Measurements from ENCODE around the gene DRAM2.
A peak's percentile ranks its signal among the peaks of the same experiment; 100 is the strongest.

DRAM2 gene

DNA sequence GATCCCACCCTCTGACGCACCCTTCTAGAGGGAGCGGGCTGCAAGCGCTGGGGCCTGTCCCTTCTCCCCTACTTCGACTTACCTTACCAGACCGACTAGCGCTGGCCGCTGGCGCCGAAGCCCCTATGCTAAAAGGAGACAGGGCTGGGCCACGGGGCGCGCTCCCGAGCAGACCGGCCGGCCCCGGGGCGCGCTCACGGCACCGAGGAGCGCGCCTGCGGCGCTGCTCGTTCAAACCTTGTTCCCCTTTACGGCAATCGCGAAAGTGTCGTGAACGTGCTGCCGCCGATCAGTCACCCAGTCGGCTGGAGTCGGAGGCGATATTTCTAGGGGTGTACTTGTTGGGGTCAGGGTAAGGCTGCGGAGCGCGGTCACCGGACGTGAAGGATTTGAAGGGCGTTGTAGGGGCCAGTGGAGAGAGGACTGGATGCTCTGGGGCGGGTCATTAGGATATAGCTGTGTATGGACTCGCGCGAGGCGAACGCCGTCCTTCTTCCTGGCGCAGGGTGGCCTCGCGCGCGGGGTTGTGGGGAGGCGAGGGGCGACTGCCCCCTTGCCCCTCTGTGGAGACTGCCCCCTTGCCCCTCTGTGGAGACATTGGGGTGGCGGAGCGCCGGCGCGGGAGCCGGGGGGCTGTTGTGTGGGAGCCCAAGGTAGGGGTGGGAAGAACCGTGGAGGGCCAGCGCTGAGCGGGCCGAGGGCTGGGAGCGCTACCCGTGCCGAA, at the start of gene DRAM2, which contains the start of gene CEPT1:
TSS of gene DRAM2 (minus strand) at position 138 of the 724 bp plus-strand sequence. CDS start 8,539 bp downstream, outside the sequence.
TSS of gene CEPT1 (plus strand) at position 268 of the 724 bp plus-strand sequence. CDS start 7,492 bp downstream, outside the sequence.
- FAIRE-seq, result peak; percentile 33

DNA sequence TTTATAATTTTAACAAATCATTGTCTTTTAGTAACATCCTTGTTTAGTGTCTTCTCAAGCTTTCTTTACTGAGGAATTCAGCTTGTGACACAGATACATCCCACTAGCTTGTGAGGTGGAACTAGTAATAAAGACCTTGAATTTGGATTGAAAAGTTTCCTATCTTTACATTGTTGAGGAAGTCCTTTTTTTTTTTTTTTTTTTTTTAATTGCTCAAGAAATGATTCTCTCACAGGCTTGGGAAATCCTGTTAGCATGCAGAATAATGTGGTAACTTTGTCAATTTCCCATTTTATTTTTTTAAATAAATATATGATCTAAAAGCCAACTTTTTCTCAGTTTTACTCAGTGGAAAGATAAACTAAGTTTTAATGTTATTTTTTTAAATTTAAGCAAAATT, 44.8 kb upstream of the DRAM2 start:
- FAIRE-seq, result no peak

DNA sequence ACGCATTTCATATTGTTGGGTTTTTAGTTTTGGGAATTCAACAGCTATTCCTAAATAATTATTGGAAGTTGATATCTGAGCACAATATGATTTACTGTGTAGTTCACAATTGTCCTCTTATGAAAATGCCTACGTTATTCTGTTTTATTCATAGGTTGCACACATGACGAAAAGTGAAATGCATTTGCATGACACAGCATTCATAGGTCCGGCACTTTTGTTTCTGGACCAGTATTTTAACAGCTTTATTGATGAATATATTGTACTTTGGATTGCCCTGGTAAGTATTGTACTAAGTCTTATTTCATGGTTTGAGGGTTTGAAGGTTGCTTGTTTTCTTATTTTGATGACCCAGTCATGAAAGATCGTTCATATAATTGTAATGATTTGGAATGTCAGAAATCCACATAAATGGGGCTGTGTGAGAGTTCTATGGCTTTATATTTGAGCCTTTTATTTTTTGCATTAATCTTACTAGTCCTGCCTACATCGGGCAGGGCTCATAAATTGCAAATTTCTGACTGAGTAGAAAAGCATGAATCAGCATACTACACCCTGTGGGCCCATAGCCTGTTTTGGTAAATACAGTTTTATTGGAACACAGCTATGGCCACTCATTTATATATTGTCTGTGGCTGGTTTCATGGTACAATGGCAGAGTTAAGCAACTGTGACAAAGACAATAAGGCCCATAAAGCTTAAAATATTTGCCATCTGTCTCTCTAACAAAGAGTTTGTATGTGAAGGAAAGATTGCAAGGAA, 43.6 kb upstream of the DRAM2 start:
- no peak for FAIRE-seq

- FAIRE-seq, result no peak
Measured at GRCh38 chr1:111182052-111182451, 42.2 kb upstream of the DRAM2 start.

GRCh38 chr1:111179968-111180533, 40.2 kb upstream of the DRAM2 start:
- no peak for FAIRE-seq

- FAIRE-seq, result no peak
Measured at GRCh38 chr1:111176678-111177077, 36.8 kb upstream of the DRAM2 start.

DNA sequence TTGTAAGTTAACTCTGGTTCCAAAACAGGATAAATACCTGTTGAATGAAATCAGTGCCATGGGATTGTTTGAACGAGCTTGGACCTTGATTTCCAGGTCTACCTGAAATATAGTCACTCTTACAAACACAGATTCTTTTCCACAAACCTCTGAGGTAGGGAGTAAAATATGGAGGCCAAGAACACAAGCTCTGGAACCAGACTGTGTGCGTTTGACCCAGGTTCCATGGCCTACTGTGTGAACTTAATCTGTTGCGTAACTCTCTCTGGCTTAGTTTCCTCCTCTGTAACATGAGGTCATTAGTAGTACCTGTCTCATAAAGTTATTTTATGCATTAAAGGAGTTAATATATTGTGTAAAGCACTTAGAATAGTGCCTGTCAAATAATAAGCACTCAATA, 35.5 kb upstream of the DRAM2 start:
- no peak for FAIRE-seq

- FAIRE-seq, result peak; percentile 61
Measured at GRCh38 chr1:111174070-111174469, 34.2 kb upstream of the DRAM2 start.

- FAIRE-seq, result no peak
Measured at GRCh38 chr1:111172463-111172862, 32.6 kb upstream of the DRAM2 start.

DNA sequence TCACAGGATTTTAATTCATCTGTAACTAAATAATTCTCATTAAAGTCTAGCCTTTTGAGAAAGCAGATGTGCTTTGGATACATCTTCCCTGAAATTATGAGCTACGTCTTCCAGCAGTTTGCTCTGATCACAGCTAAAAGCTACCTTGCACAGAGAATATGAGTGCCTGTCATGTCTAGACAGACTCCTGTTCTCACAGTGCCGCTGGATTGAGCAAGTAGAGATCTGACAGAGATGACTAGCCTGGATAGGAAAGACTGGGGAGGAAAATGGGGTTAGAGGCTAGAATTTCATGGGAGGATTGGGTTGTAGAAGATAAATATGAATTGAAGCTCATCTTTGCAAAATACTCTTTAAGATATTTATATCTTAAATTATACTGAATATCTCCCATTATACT, 24.3 kb upstream of the DRAM2 start:
- no peak for FAIRE-seq

DNA sequence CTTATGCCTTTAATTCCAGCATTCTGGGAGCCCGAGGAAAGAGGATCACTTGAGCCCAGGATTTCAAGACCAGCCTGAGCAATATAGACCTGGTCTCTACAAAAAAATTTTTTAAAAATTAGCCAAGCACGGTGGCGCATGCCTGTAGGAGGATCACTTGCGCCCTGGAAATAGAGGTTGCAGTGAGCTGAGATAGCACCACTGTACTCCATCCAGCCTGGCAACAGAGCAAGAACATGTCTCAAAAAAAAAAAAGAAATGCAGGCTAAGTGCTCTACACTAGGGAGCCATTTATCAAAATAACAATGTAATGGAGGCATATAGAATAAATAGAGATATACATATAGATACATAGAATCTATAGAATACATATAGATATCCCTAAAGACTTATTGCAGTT, 23.5 kb upstream of the DRAM2 start:
- no peak for FAIRE-seq

DNA sequence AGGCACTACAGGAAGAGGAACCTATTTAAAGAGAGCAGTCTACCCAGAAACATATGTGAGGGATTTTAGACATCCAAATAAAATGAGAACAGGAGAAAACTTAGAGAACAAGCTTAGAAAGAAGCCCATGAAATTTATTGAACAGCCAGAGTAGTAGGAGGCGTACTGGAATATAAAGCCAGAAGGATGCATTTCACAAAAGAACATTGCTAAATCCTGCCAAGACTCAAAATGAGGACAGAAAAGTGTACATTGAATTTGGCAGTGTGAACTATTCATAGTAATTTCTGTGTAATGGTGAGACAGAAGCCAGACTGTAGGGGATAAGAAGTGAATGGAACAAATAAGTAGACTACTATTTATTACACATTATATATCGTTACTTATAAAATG, 22.6 kb upstream of the DRAM2 start:
- no peak for FAIRE-seq

- no peak for FAIRE-seq
Measured at GRCh38 chr1:111161843-111162487, 22.1 kb upstream of the DRAM2 start.

DNA sequence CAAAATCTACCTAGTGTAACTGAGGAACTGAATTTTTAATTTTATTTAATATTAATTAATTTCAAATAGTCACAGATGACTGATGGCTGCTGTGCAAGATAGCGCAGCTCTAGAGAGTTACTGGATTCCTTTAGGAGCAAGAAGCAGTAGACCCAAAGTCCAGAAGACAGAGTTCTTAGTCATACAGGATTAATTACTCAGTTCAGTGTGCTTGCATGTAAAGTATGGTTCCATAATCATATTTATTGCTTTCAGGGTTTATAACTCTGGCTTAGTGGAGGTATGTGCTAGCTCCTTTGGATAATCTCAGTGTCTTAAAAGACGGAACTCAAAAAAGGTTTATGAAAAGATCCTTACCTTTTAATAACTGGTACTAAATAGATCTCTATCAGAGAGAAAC, 17.5 kb upstream of the DRAM2 start:
- FAIRE-seq, result no peak

DNA sequence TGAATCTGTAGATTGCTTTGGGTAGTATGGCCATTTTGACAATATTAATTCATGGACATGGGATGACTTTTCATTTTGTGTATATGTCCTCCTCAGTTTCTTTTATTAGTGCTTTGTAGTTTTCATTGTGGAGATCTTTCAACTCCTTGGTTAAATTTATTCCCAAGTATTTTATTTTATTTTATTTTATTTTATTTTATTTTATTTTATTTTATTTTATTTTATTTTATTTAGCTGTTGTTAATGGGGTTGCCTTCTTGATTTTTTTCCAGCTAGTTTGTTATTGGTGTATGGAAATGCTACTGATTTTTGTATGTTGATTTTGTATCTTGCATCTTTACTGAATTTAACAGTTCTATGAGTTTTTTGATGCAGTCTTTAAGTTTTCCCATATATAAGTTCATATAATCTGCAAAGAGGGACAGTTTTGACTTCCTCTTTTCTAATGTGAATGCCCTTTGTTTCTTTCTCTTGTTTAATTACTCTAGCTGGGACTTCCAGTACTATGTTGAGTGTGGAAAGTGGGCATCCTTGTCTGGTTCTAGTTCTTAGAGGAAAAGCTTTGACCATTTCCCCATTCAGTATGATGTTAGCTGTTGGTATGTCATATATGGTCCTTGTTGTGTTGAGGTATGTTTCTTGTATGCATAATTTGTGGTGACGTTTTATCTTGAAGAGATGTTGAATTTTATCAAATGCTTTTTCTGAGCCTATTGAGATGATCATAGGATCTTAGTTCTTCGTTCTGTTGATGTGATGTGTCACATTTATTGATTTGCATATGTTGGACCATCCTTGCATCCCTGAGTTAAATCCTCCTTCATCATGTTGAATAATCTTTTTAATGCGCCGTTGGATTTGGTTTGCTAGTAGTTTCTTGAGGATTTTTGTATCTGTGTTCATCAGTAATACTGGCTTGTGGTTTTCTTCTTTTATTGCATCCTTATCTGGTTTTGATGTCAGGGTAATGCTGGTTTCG, 14.4 kb upstream of the DRAM2 start:
- FAIRE-seq, result no peak

DNA sequence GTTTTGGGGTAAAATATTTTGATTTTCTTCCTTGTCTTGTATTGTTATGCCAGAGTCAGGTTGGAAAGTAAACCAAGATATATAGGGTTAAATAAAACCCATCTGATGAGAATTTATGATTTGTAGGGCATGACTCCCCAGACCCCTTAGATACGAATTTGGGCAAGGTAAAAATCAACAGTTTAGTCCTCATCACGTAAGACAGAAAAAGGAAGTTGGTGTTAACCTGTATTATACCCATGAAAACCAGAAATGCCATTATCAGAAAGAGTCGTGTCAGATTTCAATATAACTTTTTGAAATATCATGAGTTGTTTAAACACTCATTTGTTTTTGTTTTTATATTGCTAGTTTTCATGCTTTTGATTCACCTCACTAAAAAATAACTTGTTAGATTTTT, 11.9 kb upstream of the DRAM2 start:
- FAIRE-seq, result no peak

DNA sequence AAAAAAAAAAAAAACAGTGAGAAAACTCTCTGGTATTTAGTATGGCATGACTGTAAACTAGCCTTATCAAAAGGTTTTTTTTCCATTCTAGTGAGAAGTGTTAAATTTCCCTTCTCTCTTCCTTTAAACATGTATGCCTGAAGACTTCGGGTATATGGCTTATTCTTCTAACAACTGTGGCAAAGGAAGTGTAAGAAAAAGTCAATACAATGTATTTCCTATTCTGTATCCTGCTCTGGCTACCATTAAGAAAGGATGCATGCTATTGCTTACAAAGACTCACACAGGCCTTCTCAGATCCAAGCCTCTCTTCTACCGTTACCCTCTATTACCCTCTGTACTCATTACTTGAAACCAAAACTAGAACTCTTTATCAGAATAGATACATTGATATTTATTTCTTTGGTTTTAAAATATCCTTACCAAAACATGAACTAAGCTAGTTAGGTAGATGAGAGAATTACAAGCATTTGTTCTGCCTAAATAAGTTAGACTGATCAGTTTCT, 8.5 kb upstream of the DRAM2 start:
- no peak for FAIRE-seq

- FAIRE-seq, result no peak
Measured at GRCh38 chr1:111147948-111148347, 8.1 kb upstream of the DRAM2 start.

DNA sequence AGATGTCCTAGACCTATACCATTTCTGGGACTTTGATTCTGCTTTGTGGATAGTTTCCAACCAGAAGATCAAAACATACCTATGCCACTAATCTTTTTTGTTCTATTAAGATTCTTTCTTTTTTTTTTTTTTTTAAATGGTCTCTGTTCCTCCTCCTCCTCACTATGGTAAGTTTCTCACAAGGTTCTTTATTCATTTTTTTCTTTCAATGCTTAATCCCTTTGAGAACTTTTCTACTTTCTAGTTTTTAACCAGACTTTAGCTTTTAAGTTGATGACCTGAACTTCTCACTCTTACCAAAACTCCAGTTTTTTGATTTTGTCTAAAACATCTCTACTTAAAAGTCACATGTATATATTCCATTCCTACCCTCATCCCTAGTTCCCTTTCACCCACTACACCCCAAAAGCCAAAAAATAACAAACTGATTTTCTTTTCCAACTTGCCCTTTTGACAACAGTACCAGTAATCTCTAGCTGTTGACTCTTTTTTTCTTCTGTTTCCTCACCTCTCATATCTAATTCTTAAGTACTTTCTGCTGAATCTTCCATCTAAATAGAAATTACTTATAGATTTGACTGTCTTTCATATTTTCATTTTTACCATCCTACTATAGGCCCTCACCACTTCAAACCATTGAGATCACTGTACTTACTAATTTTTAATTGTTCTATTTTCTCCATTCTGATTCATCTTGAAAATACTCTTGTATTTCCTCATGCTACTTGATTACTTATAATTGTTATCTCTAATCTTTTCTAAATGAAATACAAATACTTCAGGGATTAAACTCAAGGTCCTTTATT, 6.3 kb upstream of the DRAM2 start:
- FAIRE-seq, result no peak

DNA sequence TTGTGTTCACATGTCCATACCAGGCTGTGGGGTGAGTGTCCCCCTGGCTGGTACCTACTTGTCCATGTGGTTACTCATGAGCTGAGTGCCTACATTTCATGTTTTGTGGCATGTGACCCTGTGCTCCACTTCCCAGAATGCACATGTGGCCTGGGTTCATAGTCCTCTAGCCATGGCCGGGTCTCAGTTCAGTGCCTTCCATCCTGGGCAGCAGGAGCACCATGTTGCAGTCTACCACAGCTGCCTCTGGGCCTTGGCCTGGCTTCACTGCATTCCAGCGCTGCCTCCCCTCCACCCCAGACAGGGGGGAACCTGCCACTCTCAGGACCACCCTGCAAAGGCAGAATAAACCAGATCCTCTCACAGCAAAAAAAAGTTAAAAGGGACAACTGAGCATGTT, 5.6 kb upstream of the DRAM2 start:
- FAIRE-seq, result no peak

DNA sequence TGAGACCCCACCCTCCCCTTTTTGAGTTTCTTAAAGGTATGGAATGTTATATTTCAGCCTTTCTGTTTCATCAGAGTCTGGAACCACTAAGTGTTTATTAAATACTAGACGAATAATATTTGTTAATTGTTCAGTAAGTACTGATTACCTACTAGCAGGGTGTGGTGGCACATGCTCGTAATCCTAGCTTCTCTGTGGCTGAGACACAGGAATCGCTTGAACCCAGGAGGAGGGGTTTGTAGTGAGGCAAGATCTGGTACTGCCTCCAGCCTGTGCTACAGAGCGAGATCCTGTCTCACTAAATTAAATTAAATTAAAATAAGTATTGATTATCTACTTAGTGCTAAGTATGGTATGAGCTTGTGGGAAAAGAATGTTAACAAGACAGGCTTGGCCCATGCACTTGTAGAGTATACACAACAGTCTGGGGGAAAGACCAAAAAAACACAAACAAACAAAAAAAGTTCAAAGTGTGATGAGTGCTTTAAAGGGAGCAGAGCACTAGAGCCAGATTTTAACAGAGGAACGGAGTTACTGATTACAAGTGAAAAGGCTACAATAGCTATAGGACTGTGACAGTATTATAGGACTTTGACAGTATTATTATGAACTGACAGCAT, 2.6 kb upstream of the DRAM2 start:
- FAIRE-seq, result no peak
